ENCODE results near the gene CATSPER3. TPM values are rescaled to one million over a fixed set of nuclear protein-coding genes. Genes with fewer than 3 reads are reported as not detected.

The CATSPER3 gene
- total RNA-seq, 1 donor from 2014 or later = not detected

- no peak for DNase-seq (ENCODE audit: low read depth)
- no peak for TF ChIP-seq CTCF (conservative IDR thresholded peaks at IDR 0.05; ENCODE audit: low read depth, low read length)
- H3K4me3 ChIP-seq (ENCODE audit: low read depth, low read length) = no peak overlapping the region
Observed at GRCh38 chr5:135054546-135054945, 86.8 kb downstream of the CATSPER3 start.

- no peak for TF ChIP-seq CTCF (conservative IDR thresholded peaks at IDR 0.05; ENCODE audit: low read depth, low read length)
- H3K4me3 ChIP-seq (ENCODE audit: low read depth, low read length) = no peak overlapping the region
- DNase-seq (ENCODE audit: low read depth) = no peak
Observed at GRCh38 chr5:135055396-135055795, 87.7 kb downstream of the CATSPER3 start.

GRCh38 chr5:135056316-135057030 is 88.8 kb downstream of the CATSPER3 start:
- DNase-seq (ENCODE audit: low read depth) = no peak
- no peak overlapping the region for H3K4me3 ChIP-seq (ENCODE audit: low read depth, low read length)
- TF ChIP-seq CTCF (conservative IDR thresholded peaks at IDR 0.05; ENCODE audit: low read depth, low read length) = no peak

GRCh38 chr5:135057233-135057632 is 89.5 kb downstream of the CATSPER3 start:
- no peak for TF ChIP-seq CTCF (conservative IDR thresholded peaks at IDR 0.05; ENCODE audit: low read depth, low read length)
- DNase-seq (ENCODE audit: low read depth) = no peak
- H3K4me3 ChIP-seq (ENCODE audit: low read depth, low read length) = no peak overlapping the region

- no peak for TF ChIP-seq CTCF (conservative IDR thresholded peaks at IDR 0.05; ENCODE audit: low read depth, low read length)
- no peak overlapping the region for H3K4me3 ChIP-seq (ENCODE audit: low read depth, low read length)
- DNase-seq (ENCODE audit: low read depth) = no peak
Observed at GRCh38 chr5:135058331-135058732, 90.6 kb downstream of the CATSPER3 start.

- no peak for DNase-seq (ENCODE audit: low read depth)
- TF ChIP-seq CTCF (conservative IDR thresholded peaks at IDR 0.05; ENCODE audit: low read depth, low read length) = no peak
Observed at GRCh38 chr5:135059000-135059923, 91.6 kb downstream of the CATSPER3 start.

More at GRCh38 chr5:135059000-135059923, 91.6 kb downstream of the CATSPER3 start:
- H3K4me3 ChIP-seq (ENCODE audit: low read depth, low read length) = no peak overlapping the region
